Measurements from ENCODE around the gene CTNNBL1.

Gene CTNNBL1

GRCh38 chr20:37905671-37906613 is 212.1 kb downstream of the CTNNBL1 start:
- no peak for DNase-seq

GRCh38 chr20:37907330-37907676 is 213.5 kb downstream of the CTNNBL1 start:
- DNase-seq, result no peak

GRCh38 chr20:37907677-37908401 is 214.0 kb downstream of the CTNNBL1 start:
- no peak for DNase-seq

- no peak for DNase-seq
These were observed 217.4 kb downstream of the CTNNBL1 start for GRCh38 chr20:37911261-37911660.

GRCh38 chr20:37911838-37912281 is 218.0 kb downstream of the CTNNBL1 start:
- DNase-seq, result peak in 1 of 3 donors; percentile 45

- DNase-seq, result no peak
These were observed 219.0 kb downstream of the CTNNBL1 start for GRCh38 chr20:37912874-37913273.

- no peak for DNase-seq
These were observed 219.9 kb downstream of the CTNNBL1 start for GRCh38 chr20:37913567-37914366.

- DNase-seq, result no peak
These were observed 220.5 kb downstream of the CTNNBL1 start for GRCh38 chr20:37914367-37914671.

GRCh38 chr20:37914672-37915433 is 221.0 kb downstream of the CTNNBL1 start:
- DNase-seq, result peak in 1 of 3 donors; percentile 13

GRCh38 chr20:37915434-37915787 is 221.6 kb downstream of the CTNNBL1 start:
- no peak for DNase-seq

GRCh38 chr20:37915800-37916570 is 222.2 kb downstream of the CTNNBL1 start:
- no peak for DNase-seq

- DNase-seq, result no peak
These were observed 223.6 kb downstream of the CTNNBL1 start for GRCh38 chr20:37917461-37917860.

- no peak for DNase-seq
These were observed 224.2 kb downstream of the CTNNBL1 start for GRCh38 chr20:37918035-37918434.

- DNase-seq, result no peak
These were observed 225.7 kb downstream of the CTNNBL1 start for GRCh38 chr20:37919389-37920040.

GRCh38 chr20:37920270-37920669 is 226.4 kb downstream of the CTNNBL1 start:
- no peak for DNase-seq

GRCh38 chr20:37920679-37921322 is 227.0 kb downstream of the CTNNBL1 start:
- no peak for DNase-seq

- DNase-seq, result no peak
These were observed 227.6 kb downstream of the CTNNBL1 start for GRCh38 chr20:37921341-37921929.

Data from suppressor macrophage treated with lipopolysaccharide for 1 hour (primary cell).